Right hindlimb (tissue), 1 donor: ENCODE results near the gene FMR1NB.

Source experiments
- DNase-seq: peaks from one replicate; pipeline ENCODE4 v3.0.0-alpha.2; 2018

Gene FMR1NB, protein sequence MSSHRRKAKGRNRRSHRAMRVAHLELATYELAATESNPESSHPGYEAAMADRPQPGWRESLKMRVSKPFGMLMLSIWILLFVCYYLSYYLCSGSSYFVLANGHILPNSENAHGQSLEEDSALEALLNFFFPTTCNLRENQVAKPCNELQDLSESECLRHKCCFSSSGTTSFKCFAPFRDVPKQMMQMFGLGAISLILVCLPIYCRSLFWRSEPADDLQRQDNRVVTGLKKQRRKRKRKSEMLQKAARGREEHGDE

DNA sequence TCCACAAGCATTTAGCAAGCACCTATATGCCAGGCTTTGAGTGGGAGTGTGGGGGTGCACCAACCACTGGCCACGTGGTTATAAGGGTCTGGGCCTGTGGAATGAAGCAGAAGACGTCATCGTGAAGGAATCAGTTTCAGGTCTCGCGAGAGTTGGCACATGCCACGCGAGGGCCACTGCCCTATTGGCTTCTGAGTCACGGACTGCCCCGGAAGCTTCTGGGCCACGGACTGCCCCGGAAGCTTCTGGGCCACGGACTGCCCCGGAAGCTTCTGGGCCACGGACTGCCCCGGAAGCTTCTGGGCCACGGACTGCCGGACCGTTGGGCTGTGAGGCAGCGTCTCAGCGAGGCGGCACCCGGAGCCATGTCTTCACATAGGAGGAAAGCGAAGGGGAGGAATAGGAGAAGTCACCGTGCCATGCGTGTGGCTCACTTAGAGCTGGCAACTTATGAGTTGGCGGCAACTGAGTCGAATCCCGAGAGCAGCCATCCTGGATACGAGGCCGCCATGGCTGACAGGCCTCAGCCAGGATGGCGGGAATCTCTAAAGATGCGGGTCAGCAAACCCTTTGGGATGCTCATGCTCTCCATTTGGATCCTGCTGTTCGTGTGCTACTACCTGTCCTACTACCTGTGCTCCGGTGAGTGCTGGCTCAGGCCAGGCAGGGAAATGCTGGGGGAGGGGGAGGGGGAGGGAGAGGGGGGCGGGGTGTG lies at the start of gene FMR1NB:
Gene FMR1NB, plus strand, starts transcription at position 300 of the 715 bp plus-strand sequence. Its CDS starts 66 bp downstream, at position 366.
- no peak for DNase-seq

DNA sequence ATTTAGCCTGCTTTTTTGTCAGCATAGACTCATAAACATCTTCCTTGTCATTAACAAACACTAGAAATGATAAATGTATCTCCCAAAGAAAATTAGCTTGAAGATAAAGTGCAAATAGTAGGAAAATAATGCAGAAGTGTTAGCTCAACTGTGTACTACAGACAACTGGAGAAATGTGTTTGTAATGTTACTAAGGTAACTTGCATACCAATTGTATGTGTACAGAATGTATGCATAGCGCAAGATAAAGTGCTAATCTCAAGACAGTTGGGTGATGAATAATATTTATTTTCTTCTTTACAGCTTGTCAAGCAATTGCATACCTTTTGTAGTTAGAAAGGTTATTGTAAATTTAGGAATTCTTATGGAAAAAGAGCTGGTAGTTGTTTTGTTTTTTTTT lies 47.3 kb upstream of the FMR1NB start:
- DNase-seq: no peak

DNA sequence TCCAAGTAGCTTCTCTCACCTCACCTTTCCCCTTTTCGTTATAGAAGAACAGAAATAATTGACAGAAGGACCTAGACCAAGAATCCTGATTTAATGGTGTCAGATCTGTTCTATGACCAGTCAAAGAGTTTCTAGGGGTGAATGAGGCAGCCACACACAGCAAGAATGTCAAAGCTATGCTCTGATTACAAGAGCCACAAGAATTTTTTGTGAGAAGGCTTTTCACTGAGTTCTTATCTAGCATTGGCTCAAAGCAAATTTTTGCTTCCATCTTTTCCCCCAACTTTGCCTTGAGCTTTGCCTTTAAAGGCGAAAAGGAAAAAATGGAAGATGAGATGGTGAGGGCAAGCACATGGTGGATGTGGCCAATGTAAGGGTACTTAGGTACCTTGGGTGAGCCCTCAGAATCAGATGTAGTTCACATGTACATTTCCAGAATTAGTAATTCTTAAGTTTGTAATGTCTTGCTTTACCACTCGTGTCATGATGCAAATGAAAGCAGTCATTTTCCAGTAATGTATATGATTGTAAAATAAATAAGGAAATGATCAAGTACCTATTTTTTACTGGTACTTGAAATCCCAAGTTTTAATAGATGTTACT lies 45.9 kb upstream of the FMR1NB start:
- DNase-seq: no peak

DNA sequence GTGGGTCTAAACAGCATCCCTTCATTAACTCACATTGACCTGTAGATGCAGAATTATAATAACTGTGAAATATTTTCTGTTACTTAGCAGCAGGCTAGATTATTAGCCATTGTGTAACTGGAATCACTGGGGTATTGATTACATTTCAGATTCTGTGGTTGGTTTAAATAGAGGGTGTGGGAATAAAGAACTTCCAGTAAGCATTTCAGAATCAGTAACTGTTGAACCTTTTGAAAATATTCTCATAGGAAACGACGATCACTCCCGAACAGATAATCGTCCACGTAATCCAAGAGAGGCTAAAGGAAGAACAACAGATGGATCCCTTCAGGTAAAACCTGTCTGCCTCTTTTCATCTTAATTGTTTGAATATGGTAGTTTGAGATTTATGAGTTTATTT lies 35.9 kb upstream of the FMR1NB start:
- no peak for DNase-seq

DNA sequence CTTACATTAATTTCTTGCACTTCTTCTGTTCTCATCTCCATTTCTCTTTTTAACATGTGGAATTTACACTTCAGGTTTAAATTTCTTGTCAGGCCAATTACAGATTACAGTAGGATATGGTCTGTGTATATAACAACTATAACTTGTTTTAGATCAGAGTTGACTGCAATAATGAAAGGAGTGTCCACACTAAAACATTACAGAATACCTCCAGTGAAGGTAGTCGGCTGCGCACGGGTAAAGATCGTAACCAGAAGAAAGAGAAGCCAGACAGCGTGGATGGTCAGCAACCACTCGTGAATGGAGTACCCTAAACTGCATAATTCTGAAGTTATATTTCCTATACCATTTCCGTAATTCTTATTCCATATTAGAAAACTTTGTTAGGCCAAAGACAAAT lies 32.6 kb upstream of the FMR1NB start:
- no peak for DNase-seq

DNA sequence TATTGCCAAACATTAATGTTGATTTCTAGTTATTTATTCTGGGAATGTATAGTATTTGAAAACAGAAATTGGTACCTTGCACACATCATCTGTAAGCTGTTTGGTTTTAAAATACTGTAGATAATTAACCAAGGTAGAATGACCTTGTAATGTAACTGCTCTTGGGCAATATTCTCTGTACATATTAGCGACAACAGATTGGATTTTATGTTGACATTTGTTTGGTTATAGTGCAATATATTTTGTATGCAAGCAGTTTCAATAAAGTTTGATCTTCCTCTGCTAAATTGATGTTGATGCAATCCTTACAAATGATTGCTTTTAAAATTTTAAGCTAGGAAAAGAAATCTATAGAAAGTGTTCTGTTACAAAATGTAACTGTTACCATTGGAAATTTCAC lies 30.8 kb upstream of the FMR1NB start:
- no peak for DNase-seq

DNA sequence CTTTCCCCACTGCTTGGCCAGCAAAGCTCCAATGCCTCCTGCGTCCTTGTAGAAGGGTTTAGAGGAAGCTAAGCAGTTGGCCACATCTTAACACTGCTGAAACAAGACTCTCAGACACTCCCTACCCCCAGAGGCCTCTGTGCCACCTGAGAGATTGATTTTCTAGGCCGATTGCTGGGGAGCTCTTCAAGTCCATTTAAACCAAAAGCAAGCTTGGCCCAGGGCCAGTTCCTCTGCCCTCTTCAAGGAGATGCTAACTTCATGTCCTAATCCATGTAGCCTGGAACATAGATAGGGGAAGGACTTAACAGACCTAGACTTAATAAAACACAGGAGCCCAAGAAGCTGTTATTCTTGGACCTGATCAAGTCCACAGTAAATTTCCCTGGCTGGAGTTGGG lies 27.2 kb upstream of the FMR1NB start:
- DNase-seq: no peak

DNA sequence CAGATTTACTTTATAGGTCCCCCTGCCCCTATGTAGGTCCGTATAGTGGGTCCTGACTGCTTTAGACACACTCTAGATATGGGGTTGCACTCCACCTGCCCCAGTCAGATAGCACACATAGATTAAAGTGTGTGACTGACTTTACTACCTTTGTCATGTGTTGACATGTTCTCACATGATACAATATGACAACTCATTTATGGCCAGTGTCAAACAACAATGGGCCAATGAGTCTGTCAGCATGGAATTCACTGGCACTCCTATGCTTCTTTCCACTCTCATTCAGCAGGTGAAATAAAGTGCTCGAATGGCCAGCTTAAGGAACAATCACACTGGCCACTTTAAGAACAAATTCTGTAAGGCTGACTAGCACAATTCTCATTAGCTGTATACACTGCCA lies 23.8 kb upstream of the FMR1NB start:
- DNase-seq: no peak

DNA sequence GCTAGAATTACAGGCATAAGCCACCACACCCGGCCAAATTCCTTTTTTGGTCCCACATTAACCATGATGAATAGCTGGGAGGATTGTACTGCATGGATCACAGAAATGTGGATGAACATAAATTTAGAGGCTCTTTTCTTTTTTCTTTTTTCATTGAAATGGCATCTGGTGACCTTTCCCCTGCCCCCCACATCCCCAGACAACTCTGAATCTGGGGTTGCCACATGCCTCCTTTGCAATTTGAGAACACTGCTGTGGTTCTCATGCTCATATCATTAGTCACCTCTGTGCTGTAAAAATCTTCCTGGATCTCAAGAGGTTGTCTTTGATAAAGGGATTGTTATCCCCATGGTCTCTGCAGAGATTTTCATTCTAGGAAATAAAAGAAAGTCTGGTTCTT lies 22.8 kb upstream of the FMR1NB start:
- DNase-seq: no peak

DNA sequence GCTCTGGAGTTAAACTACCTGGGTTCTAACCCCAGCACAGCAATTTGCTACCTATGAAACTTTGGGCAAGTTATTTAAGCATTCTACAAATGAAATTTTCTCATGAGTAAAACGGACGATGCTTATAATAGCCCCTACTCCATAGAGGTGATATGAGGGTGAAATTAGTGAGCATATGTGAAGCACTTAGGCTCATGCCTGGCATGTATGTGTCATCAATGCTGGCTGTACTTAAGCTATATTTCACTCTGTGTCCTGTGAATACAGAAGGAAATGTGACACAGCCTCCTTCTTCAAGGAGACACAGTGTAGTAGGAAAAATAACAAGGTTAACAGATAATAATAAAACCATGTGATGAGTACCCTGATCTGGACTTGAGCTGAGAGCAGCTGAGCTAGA lies 20.4 kb upstream of the FMR1NB start:
- no peak for DNase-seq

DNA sequence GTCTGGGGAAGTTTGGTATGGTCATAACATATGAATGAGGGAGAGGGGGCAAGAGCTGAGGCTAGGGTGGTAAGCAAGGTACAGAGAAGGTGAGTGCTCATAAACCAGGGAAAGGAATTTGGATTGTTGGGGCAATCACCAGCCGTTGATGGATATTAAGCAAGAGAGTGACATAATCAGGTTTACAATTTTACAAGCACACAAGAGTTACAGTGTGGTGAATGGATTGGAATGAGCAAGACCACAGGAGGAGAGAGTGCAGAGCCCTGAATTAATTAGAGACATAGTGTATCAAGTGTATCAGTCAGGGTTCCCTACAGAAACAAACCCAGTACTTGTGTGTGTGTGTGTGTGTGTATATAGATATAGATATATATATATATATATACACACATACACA lies 18.7 kb upstream of the FMR1NB start:
- no peak for DNase-seq

DNA sequence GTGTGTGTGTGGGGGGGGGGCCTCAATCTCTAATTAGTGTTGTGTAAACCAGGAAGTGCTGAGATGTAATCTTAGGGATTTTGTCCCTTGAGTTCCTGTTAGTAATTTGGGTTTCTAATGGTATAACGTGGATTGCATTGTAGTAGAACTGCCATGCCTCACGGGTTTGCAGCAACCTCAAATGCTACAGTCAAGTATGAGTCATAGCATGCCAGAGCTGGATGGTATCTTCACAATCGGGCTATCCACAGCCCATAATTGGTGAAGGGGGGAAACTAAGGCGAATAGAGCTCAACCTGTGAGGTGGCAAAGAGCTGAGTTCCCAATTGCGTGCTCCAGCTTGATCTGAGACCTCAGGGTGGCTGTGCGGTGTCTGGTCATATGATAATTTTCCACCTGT lies 2.2 kb upstream of the FMR1NB start:
- DNase-seq: no peak

DNA sequence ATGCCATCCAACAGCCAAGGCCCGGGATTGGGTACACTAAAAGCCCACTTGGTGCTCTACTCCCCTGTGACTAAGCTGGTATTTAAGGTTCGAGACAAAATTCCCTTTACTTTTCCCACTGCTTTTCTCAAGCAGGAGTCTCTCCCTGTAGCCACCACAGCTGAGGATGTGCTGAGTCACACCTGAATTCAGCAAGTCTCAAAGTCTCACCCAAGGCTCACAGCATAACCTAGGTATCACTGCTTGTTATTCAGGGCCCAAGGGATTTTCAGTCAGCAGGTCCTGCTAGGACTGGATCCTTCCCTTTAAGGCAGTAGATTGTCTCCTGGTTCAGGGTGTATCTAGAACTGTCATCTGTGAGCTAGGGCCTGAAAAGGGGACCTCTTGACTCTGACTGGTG lies 39.2 kb downstream of the FMR1NB start:
- no peak for DNase-seq

DNA sequence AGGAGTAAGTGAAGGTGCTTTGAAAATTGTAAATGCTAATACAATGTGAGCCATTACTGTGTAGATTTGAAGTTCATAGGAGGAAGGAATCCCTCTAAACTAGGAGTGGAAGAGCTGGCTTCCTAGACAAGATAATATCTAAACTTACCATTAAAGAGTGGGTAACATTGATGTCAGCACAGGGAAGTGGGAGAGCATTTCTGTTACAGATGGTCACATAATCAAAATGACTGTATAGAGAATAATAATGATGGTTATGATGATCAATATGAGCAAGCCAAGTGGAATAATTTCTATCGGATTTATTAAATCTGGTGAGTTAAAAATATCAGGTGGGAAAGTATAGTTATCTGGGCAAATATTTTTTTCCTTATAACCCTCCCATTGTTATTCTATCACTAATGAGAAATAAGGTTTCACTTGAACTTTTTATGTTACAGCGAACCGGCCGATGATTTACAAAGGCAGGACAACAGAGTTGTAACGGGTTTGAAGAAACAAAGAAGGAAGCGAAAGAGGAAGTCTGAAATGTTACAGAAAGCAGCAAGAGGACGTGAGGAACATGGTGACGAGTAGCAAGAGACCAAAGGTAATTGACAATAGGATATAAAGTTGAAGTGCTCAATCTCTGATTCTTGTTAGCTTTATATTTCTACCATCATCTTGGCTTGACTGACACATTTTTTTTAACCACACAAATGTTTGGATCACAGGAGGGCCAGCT lies 43.5 kb downstream of the FMR1NB start:
- no peak for DNase-seq

DNA sequence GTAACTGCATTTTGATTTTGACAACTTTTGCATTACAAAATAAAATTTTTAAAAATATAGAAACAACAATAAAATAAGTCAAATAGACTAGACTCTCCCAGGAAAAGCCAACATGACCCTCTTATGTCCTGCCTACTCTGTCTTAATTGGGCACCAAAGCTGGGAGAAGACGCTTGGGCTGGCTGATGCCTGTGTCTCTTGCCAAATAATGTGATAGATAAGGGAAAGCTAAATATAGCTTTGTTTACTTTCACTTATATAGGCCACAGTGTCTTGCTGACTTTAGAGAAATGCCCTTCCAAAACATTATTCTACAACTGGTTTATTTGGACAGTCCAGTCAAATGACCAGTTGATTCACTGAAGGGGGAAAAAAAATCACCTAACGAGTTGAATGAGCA lies 54.2 kb downstream of the FMR1NB start:
- DNase-seq: no peak

DNA sequence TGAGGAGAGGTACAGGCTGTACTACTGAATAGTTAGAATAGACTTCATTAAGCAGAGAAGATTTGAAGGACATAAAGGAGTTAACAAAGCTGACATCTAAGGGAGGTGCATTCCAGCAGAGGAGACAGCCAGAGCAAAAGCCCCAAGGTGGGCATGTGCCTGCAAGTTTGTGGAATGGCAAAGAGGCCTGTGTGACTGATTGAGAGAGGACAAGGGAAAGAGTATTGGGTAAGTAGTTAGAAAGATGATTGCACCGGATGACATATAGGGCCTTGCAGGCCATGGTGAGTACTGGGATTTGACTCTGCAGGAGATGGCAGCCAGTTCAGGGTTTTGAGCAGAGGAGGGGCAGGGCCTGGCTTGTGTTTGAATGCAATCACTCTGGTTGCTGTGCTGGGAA lies 55.9 kb downstream of the FMR1NB start:
- DNase-seq: no peak

DNA sequence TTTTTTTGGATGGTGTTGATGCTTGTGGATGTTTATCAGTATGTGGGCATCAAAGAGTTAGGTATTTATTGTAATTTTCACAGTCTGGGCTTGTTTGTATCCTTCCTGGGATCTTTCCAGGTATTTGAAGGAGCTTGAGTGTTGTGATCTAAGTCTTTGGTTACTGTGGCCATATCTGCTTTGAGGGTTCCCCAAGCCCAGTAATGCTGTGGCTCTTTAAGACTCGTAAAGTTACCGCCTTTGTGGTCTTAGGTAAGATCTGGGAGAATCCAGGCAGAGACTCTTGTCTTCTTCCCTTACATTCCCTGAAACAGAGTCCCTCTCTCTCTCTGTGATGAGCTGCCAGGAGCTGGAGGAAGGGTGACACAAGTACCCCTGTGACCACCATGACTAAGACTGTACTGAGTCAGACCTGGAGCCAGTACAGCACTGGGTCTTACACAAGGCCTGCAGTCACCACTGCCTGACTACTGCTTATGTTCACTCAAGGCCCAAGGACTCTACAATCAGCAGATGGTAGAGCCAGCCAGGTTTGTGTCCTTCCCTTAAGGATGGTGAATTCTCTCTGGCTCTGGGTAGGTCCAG lies 62.2 kb downstream of the FMR1NB start:
- no peak for DNase-seq

DNA sequence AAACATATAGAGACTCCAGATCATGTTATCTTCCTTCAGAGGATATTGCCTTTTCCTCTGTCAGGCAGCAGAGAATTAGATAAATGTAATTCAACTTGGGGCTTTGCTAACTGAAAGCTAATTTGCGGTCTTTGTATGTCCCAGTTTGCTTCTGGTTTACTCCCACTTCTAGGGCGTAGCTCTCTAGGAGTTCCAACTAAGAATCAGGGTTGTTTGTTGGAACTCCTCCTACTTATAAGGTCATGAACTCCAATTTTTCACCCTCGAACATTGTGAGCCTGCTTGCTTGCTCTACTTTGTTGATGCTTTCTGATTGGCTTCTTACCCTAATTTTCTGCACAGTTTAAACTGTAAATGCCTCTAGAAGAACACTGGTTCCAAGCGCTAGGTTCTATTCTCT lies 66.1 kb downstream of the FMR1NB start:
- no peak for DNase-seq

DNA sequence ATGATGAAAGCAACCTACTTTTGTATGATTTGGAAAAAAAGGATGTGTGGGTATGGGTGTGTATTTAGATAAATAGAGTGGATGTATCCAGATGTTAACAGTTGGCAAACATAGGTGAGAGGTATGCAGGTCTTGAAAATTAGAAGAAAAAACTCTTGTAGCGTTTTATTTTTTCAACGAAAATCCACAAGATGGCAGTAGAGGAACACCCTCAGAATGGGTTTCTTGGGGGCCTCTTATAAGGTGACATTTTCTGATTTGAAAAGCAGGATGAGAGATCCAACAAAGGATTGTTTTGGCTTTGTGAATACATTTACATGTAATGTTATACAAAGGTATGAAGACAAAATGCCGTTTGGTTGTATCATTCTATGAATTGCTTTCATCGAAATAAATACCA lies 68.3 kb downstream of the FMR1NB start:
- DNase-seq: no peak

DNA sequence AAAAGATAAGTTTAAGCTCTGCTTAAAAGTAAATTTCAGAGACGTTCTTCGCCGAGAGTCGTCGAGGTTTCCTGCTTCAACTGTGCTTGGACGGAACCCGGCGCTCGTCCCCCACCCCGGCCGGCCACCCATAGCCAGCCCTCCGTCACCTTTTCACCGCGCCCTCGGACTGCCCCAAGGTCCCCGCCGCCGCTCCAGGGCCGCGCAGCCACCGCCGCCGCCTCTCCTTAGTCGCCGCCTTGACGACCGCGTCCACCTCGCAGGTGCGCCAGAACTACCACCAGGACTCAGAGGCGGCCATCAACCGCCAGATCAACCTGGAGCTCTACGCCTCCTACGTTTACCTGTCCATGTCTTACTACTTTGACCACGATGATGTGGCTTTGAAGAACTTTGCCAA lies 70.8 kb downstream of the FMR1NB start:
- no peak for DNase-seq

DNA sequence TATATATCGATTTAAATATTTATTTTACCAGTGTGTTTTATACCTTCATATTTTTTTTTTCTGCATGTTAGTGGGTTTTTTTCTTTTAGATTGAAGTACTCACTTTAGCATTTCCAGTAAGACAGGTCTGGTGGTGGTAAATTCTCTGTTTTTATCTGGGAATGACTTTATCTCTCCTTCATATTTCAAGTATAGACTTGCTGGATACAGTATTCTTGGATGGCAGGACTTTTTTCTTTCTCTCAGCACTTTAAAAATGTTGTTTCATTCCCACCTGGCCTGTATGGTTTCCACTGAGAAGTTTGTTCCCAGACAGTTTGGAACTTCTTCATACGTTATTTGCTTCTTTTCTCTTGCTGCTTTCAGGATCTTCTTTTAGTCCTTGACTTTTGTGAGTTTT lies 86.1 kb downstream of the FMR1NB start:
- no peak for DNase-seq

DNA sequence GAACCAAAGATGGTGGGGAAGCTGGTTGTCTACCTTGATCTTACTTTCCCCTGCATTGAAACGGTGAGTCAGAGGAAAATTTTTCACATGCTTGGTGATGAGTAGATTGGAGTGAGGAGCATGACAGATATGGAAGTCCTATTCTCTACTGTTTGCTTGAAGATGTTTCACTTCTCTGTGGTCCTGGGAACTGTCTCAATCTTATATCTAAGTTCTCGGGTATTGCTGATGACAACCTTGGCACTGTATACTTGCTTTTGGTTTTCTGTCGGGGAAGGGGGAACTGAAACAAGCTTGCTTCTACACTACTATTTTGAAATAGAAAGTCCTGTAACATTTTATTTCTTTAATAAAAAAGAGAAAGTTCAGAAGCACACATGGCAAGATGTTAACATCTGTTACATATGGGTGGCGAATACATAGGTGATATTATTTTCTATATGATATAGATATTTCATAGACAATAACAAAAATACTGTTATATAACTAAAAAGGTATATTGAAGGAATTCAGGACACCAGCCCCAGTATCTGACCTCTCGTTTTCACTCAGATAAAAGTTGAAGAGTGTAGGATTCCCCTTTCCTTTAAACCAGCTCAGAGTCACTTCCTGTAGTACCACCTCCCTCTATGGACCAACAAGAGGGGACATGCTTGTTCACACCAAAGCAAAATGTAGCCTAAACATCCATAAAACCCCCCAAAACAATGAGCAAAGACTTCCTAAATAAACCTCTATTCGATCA lies 88.8 kb downstream of the FMR1NB start:
- no peak for DNase-seq

DNA sequence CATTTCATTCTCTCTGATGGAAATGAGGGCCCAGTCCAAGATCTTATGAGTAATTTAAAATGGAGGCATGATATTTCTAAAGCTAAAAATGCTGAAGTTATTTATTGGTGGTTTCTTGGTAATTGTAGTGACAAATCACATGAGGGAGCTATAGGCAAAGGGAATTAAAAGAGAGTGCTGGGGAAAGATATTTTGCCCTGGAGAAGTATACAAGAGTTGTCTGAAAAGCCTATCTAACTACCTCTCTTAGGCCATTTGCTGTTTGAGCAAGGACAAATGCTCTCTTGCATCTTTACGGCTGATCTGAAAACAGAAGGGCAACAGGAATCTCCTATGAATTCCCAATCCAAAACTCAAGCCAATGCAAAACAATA lies 89.4 kb downstream of the FMR1NB start:
- DNase-seq: no peak
